ENCODE results near the gene TAF11L13.
A peak's percentile ranks its signal among the peaks of the same experiment; 100 is the strongest.
"Not testable (repeated sequence)": the region's sequence is repeated elsewhere in the genome, so short reads cannot be mapped to it uniquely, and the experiment has no call there.

TAF11L13 gene

DNA sequence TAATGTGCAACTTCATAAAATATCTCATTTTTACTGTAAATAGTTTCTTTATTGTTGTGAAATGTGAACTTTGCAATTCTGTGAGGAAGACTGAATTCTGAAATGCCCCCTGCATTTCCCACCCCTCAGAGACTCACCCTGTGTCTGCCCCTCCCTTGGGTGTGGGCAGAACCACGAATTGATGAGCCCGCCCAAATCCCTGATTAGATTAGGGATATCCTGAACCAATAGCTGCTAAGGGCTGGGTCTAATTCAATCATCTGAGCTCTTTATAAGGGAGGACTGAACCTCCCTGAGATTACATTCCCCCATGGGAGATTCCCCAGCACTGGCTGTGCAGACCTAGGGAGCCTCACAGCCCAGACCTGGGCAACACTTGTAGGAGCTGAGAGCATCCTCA is 21.8 kb upstream of the TAF11L13 start, which contains the start of gene TAF11L12:
TSS of gene TAF11L12 (plus strand) at position 301 of the 400 bp plus-strand sequence.
- DNase-seq; H4K91ac ChIP-seq (ENCODE audit: low read length); H3K23ac ChIP-seq (ENCODE audit: low read length in 2 of 2); H2AK5ac ChIP-seq (ENCODE audit: low read length, severe bottlenecking); H3K27me3 ChIP-seq (ENCODE audit: control insufficient read depth in 1 of 2, insufficient read depth in 1 of 2, low read length in 2 of 2); H2BK120ac ChIP-seq (ENCODE audit: low read depth, low read length); H2BK12ac ChIP-seq (ENCODE audit: low read length in 2 of 2); H3K4ac ChIP-seq (ENCODE audit: low read depth in 1 of 2, low read length in 2 of 2); H3K27ac ChIP-seq (ENCODE audit: low read length, poor library complexity, severe bottlenecking); H3K36me3 ChIP-seq (ENCODE audit: control insufficient read depth in 1 of 2, insufficient read depth in 2 of 2, low read depth in 1 of 2, low read length in 2 of 2); H3K4me2 ChIP-seq (ENCODE audit: low read length, poor library complexity, severe bottlenecking); H3K9me3 ChIP-seq (ENCODE audit: control insufficient read depth, low read length); H3K18ac ChIP-seq (ENCODE audit: low read depth in 1 of 2, low read length in 2 of 2); H4K8ac ChIP-seq (ENCODE audit: low read length); H3K4me3 ChIP-seq (ENCODE audit: insufficient read depth in 1 of 2, low read depth in 1 of 2, low read length in 2 of 2); H3K4me1 ChIP-seq (ENCODE audit: control insufficient read depth, insufficient read depth, low read depth, low read length); H2AFZ ChIP-seq (ENCODE audit: low read depth, low read length); H3K14ac ChIP-seq (ENCODE audit: low read length in 2 of 2); H2BK15ac ChIP-seq (ENCODE audit: low read depth, poor library complexity, severe bottlenecking); H3K79me1 ChIP-seq (replicated peaks; ENCODE audit: low read length, poor library complexity, severe bottlenecking); H3K9ac ChIP-seq (ENCODE audit: low read length); H2BK5ac ChIP-seq (ENCODE audit: low read depth, low read length, poor library complexity, severe bottlenecking): not testable (repeated sequence)
- WGBS: 81% methylated on average over 2 of the region's 2 CpGs

DNA sequence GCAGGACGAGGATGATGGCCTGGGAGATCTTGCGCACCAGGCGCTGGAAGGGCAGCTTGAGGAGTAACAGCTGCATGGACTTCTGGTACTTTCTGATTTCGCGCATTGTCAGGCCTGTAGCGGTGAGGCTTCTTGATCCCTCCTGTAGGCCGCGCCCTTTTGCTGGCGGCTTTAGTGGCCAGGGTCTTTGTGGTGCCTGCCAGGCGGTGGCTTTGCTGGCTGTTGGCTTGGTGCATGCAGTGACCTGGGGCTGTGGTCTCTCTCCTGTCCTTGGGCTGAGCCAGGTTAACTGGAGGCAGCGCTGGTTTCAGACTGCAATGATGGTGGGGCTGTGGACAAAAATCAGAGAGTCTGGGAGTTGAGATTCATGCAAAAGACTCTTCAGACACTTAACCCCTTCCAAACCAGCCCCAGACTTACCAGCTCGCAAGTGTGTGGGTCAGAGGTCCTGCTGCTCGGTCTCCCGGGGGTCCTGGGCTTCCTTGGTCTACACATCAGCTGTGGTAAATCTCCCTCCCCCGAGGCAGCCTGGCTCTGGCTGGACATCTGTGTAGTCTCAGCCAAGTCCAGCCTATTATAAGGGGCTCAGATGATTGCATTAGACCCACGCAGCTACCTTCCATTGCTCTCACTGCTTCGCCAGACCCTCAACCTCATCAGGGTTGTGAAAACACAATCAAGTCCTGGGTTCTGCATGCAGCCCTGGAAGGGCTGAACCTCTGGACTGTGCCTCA is 16.8 kb upstream of the TAF11L13 start:
- no peak overlapping the region for H2BK12ac ChIP-seq (ENCODE audit: low read length in 2 of 2)
- no peak overlapping the region for H3K23ac ChIP-seq (ENCODE audit: low read length in 2 of 2)
- H3K4me3 ChIP-seq (ENCODE audit: insufficient read depth in 1 of 2, low read depth in 1 of 2, low read length in 2 of 2): no peak overlapping the region
- H2BK120ac ChIP-seq (ENCODE audit: low read depth, low read length): no peak overlapping the region
- H2BK15ac ChIP-seq (ENCODE audit: low read depth, poor library complexity, severe bottlenecking): no peak overlapping the region
- no peak overlapping the region for H2AFZ ChIP-seq (ENCODE audit: low read depth, low read length)
- no peaks in the 10 kb centered on the region for H3K4me1 ChIP-seq (ENCODE audit: control insufficient read depth, insufficient read depth, low read depth, low read length)
- H3K79me1 ChIP-seq (replicated peaks; ENCODE audit: low read length, poor library complexity, severe bottlenecking): no peaks in the 10 kb centered on the region
- H3K4me2 ChIP-seq (ENCODE audit: low read length, poor library complexity, severe bottlenecking): no peak overlapping the region
- H3K27ac ChIP-seq (ENCODE audit: low read length, poor library complexity, severe bottlenecking): no peak overlapping the region
- H3K9ac ChIP-seq (ENCODE audit: low read length): no peak overlapping the region
- no peaks in the 10 kb centered on the region for H3K27me3 ChIP-seq (ENCODE audit: control insufficient read depth in 1 of 2, insufficient read depth in 1 of 2, low read length in 2 of 2)
- WGBS: 87% methylated on average over 16 of the region's 17 CpGs
- H3K14ac ChIP-seq (ENCODE audit: low read length in 2 of 2): no peak overlapping the region
- no peaks in the 10 kb centered on the region for H3K36me3 ChIP-seq (ENCODE audit: control insufficient read depth in 1 of 2, insufficient read depth in 2 of 2, low read depth in 1 of 2, low read length in 2 of 2)
- H3K4ac ChIP-seq (ENCODE audit: low read depth in 1 of 2, low read length in 2 of 2): no peak overlapping the region
- no peak for DNase-seq
- no peaks in the 10 kb centered on the region for H3K9me3 ChIP-seq (ENCODE audit: control insufficient read depth, low read length)
- no peak overlapping the region for H2AK5ac ChIP-seq (ENCODE audit: low read length, severe bottlenecking)
- H4K8ac ChIP-seq (ENCODE audit: low read length): no peak overlapping the region
- peak overlapping the region; percentile 39 for H4K91ac ChIP-seq (ENCODE audit: low read length)
- H2BK5ac ChIP-seq (ENCODE audit: low read depth, low read length, poor library complexity, severe bottlenecking): no peak overlapping the region
- no peak overlapping the region for H3K18ac ChIP-seq (ENCODE audit: low read depth in 1 of 2, low read length in 2 of 2)

DNA sequence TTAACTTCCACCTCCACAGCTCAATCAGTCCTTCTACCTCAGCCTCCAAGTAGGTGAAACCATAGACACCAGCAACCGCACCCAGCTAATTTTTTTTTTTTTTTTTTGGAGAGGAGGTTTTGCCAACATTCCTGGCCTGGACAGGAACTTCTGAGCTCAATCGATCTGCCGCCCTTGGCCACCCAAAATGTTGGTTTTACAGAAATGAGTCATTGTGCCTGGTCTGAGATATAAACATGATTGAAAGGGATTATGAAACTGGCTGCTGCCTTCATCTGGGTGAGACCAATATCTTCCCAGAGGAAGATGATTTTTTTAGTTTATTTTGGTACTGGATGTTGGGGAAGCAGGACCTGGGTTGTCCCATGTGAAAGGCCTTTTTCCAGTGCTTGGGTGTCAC is 12.5 kb upstream of the TAF11L13 start:
- Histone ChIP-seq H3K14ac (ENCODE audit: low read length in 2 of 2) (no peak overlapping the region), H4K91ac (ENCODE audit: low read length) (no peak overlapping the region), H3K36me3 (ENCODE audit: control insufficient read depth in 1 of 2, insufficient read depth in 2 of 2, low read depth in 1 of 2, low read length in 2 of 2) (no peaks in the 10 kb centered on the region), H3K9me3 (ENCODE audit: control insufficient read depth, low read length) (no peaks in the 10 kb centered on the region), H4K8ac (ENCODE audit: low read length) (no peak overlapping the region), H3K4me1 (ENCODE audit: control insufficient read depth, insufficient read depth, low read depth, low read length) (no peaks in the 10 kb centered on the region), H3K27ac (ENCODE audit: low read length, poor library complexity, severe bottlenecking) (no peak overlapping the region), H3K79me1 (replicated peaks; ENCODE audit: low read length, poor library complexity, severe bottlenecking) (no peaks in the 10 kb centered on the region), H2BK15ac (ENCODE audit: low read depth, poor library complexity, severe bottlenecking) (no peak overlapping the region), H2AFZ (ENCODE audit: low read depth, low read length) (no peak overlapping the region), H3K4ac (ENCODE audit: low read depth in 1 of 2, low read length in 2 of 2) (no peak overlapping the region), H3K18ac (ENCODE audit: low read depth in 1 of 2, low read length in 2 of 2) (no peak overlapping the region), H3K23ac (ENCODE audit: low read length in 2 of 2) (no peak overlapping the region), H2AK5ac (ENCODE audit: low read length, severe bottlenecking) (no peak overlapping the region), H3K9ac (ENCODE audit: low read length) (no peak overlapping the region), H3K27me3 (ENCODE audit: control insufficient read depth in 1 of 2, insufficient read depth in 1 of 2, low read length in 2 of 2) (no peaks in the 10 kb centered on the region), H3K4me3 (ENCODE audit: insufficient read depth in 1 of 2, low read depth in 1 of 2, low read length in 2 of 2) (no peak overlapping the region), H3K4me2 (ENCODE audit: low read length, poor library complexity, severe bottlenecking) (no peak overlapping the region), H2BK5ac (ENCODE audit: low read depth, low read length, poor library complexity, severe bottlenecking) (no peak overlapping the region), H2BK120ac (ENCODE audit: low read depth, low read length) (no peak overlapping the region), H2BK12ac (ENCODE audit: low read length in 2 of 2) (no peak overlapping the region)
- no peak for DNase-seq
- WGBS: 86% methylated on average over 3 of the region's 3 CpGs

DNA sequence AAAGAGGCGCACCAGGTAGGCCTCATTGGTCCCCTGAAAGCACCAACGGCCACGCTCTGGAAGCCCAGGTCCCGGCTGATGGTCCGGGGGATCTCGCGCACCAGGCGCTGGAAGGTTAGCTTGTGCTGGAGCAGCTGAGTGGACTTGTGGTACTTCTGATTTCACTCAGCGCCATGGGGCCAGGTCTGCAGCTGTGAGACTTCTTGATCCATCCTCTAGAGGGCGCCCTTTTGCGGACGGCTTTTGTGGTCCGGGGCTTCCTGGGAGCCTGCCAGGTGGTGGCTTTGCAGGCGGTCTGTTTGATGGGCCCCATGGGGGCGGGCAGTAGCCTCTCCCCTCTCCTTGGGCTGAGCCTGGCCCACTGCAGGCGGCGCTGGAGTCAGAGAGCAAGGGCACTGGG is 11.3 kb upstream of the TAF11L13 start:
- no peak for DNase-seq
- Histone ChIP-seq H3K14ac (ENCODE audit: low read length in 2 of 2) (no peak overlapping the region), H3K9ac (ENCODE audit: low read length) (no peak overlapping the region), H4K8ac (ENCODE audit: low read length) (no peak overlapping the region), H3K27ac (ENCODE audit: low read length, poor library complexity, severe bottlenecking) (no peak overlapping the region), H3K9me3 (ENCODE audit: control insufficient read depth, low read length) (no peaks in the 10 kb centered on the region), H3K18ac (ENCODE audit: low read depth in 1 of 2, low read length in 2 of 2) (no peak overlapping the region), H2AK5ac (ENCODE audit: low read length, severe bottlenecking) (no peak overlapping the region), H3K36me3 (ENCODE audit: control insufficient read depth in 1 of 2, insufficient read depth in 2 of 2, low read depth in 1 of 2, low read length in 2 of 2) (no peaks in the 10 kb centered on the region), H2BK120ac (ENCODE audit: low read depth, low read length) (no peak overlapping the region), H2BK15ac (ENCODE audit: low read depth, poor library complexity, severe bottlenecking) (no peak overlapping the region), H3K4me2 (ENCODE audit: low read length, poor library complexity, severe bottlenecking) (no peak overlapping the region), H2AFZ (ENCODE audit: low read depth, low read length) (no peak overlapping the region), H4K91ac (ENCODE audit: low read length) (no peak overlapping the region), H2BK5ac (ENCODE audit: low read depth, low read length, poor library complexity, severe bottlenecking) (no peak overlapping the region), H3K4me3 (ENCODE audit: insufficient read depth in 1 of 2, low read depth in 1 of 2, low read length in 2 of 2) (no peak overlapping the region), H3K4ac (ENCODE audit: low read depth in 1 of 2, low read length in 2 of 2) (no peak overlapping the region), H2BK12ac (ENCODE audit: low read length in 2 of 2) (no peak overlapping the region), H3K4me1 (ENCODE audit: control insufficient read depth, insufficient read depth, low read depth, low read length) (no peaks in the 10 kb centered on the region), H3K79me1 (replicated peaks; ENCODE audit: low read length, poor library complexity, severe bottlenecking) (no peaks in the 10 kb centered on the region), H3K27me3 (ENCODE audit: control insufficient read depth in 1 of 2, insufficient read depth in 1 of 2, low read length in 2 of 2) (no peaks in the 10 kb centered on the region), H3K23ac (ENCODE audit: low read length in 2 of 2) (no peak overlapping the region)
- WGBS: 57% methylated on average over 17 of the region's 17 CpGs
